Astrocyte of the spinal cord (primary cell): Measurements from ENCODE around the gene PPP2R3C.
"Not testable (repeated sequence)": the region's sequence is repeated elsewhere in the genome, so short reads cannot be mapped to it uniquely, and the experiment has no call there.

Experiments
- DNase-seq: peaks from one replicate; pipeline ENCODE4 v3.0.0; 2011; ENCODE audit warnings: low read depth, low spot score
- H3K4me3 ChIP-seq: 2 replicates; pipeline ENCODE4 v1.5.1; 2011; ENCODE audit warnings: low read depth, mild to moderate bottlenecking, low read length, moderate library complexity
- CTCF ChIP-seq: IDR thresholded peaks from 2 replicates; pipeline ENCODE4 v1.5.1; 2012; ENCODE audit warnings: low read depth, mild to moderate bottlenecking, low read length, inconsistent platforms
- in situ Hi-C: cut with HindIII; loops from 2 replicates; pipeline ENCODE4 v1.10.0; 2017; ENCODE audit warnings: low sequenced_read_pairs

Gene PPP2R3C

GRCh38 chr14:35046751-35047536 is 74.8 kb downstream of the PPP2R3C start:
- in situ Hi-C loops: no loop called here
- DNase-seq: peak; percentile 15
- TF ChIP-seq CTCF: no peak
- H3K4me3 ChIP-seq: peak overlapping the region; percentile 93

- no peak for TF ChIP-seq CTCF
- H3K4me3 ChIP-seq: peak within 1 kb of the TSS; percentile 93
- DNase-seq: peak; percentile 99
- in situ Hi-C loops: no loop called here
Observed at GRCh38 chr14:35046048-35046750, 75.6 kb downstream of the PPP2R3C start, which contains the start of gene FAM177A1. Gene FAM177A1 (plus strand): TSS chr14:35046272. CDS start chr14:35046464, 192 bp downstream.

- H3K4me3 ChIP-seq: peak overlapping the region; percentile 64
- no peak for DNase-seq
- in situ Hi-C loops: no loop called here
- no peak for TF ChIP-seq CTCF
Observed at GRCh38 chr14:35045798-35046047, 76.1 kb downstream of the PPP2R3C start.

GRCh38 chr14:35044939-35045797 is 76.6 kb downstream of the PPP2R3C start:
- peak overlapping the region; percentile 64 for H3K4me3 ChIP-seq
- in situ Hi-C loops: no loop called here
- no peak for TF ChIP-seq CTCF
- DNase-seq: no peak

GRCh38 chr14:35043046-35043445 is 78.7 kb downstream of the PPP2R3C start:
- DNase-seq: no peak
- TF ChIP-seq CTCF: no peak

GRCh38 chr14:35042632-35043031 is 79.2 kb downstream of the PPP2R3C start:
- TF ChIP-seq CTCF: no peak
- H3K4me3 ChIP-seq: no peak overlapping the region
- in situ Hi-C loops: no loop called here
- no peak for DNase-seq

More at GRCh38 chr14:35043046-35043445, 78.7 kb downstream of the PPP2R3C start:
- in situ Hi-C loops: no loop called here
- no peak overlapping the region for H3K4me3 ChIP-seq

GRCh38 chr14:35038312-35038711 is 83.5 kb downstream of the PPP2R3C start:
- H3K4me3 ChIP-seq, DNase-seq, in situ Hi-C loops: not testable (repeated sequence)
